IMR-90 (cell line): ENCODE results near the gene SLC35F1. TPM values are rescaled to one million over a fixed set of nuclear protein-coding genes. Genes with fewer than 3 reads are reported as not detected.

ENCODE experiments used
- ATAC-seq: fragments of 200-7000 bp; cut with Tn5 transposase; 2 replicates; pipeline ENCODE4 v1.9.1; 2020; ENCODE audit warnings: low read depth, mild to moderate bottlenecking, moderate library complexity
- BruUV-seq: library from RNA; stranded (reverse); fragments of 400-500 nt; replicated peaks from 2 replicates; lab custom pipeline; 2021; lab: Mats Ljungman, UMichigan
- CTCF ChIA-PET: fragments of 300-600 bp; formaldehyde crosslinking; extraction: SDS; loops from one replicate; lab custom pipeline; 2021; ENCODE audit warnings: antibody characterized with exemption; lab: Yijun Ruan, JAX
- POLR2A ChIA-PET: fragments of 300-600 bp; sonication (Branson Sonifier 250); formaldehyde crosslinking; loops from one replicate; lab custom pipeline; 2022; ENCODE audit warnings: antibody characterized with exemption; ENCODE audit not compliant: unreplicated experiment; lab: Charles Lee
- DNase-seq: peaks from one replicate; pipeline ENCODE4 v3.0.0; 2013
- H2AFZ ChIP-seq: replicated peaks from 2 replicates; pipeline ENCODE3; 2013; ENCODE audit warnings: low read length, mild to moderate bottlenecking; ENCODE audit not compliant: poor library complexity
- H2AK5ac ChIP-seq: 2 replicates; pipeline ENCODE4 v1.6.1; 2013; ENCODE audit warnings: low read depth, low read length, inconsistent platforms
- H2AK9ac ChIP-seq: replicated peaks from 2 replicates; pipeline ENCODE3; 2013; ENCODE audit warnings: mild to moderate bottlenecking, low read depth, low read length, moderate library complexity; ENCODE audit not compliant: poor library complexity
- H2BK120ac ChIP-seq: 2 replicates; pipeline ENCODE4 v1.6.1; 2013; ENCODE audit warnings: low read depth, low read length, inconsistent platforms
- H2BK15ac ChIP-seq: 3 replicates; pipeline ENCODE4 v1.6.1; 2013; ENCODE audit warnings: low read depth, low read length, inconsistent platforms
- H2BK20ac ChIP-seq: 2 replicates; pipeline ENCODE4 v1.6.1; 2013; ENCODE audit warnings: low read depth, mild to moderate bottlenecking, inconsistent platforms, low read length, moderate library complexity
- H2BK5ac ChIP-seq: 2 replicates; pipeline ENCODE4 v1.6.1; 2013; ENCODE audit warnings: mild to moderate bottlenecking, low read depth, low read length, inconsistent platforms; ENCODE audit not compliant: poor library complexity, severe bottlenecking
- H3K14ac ChIP-seq: replicated peaks from 2 replicates; pipeline ENCODE4 v1.6.1; 2013; ENCODE audit warnings: low read depth, low read length, inconsistent platforms
- H3K18ac ChIP-seq: 2 replicates; pipeline ENCODE4 v1.6.1; 2013; ENCODE audit warnings: low read depth, low read length, control low read depth
- H3K23ac ChIP-seq: 2 replicates; pipeline ENCODE4 v1.6.1; 2013; ENCODE audit warnings: low read depth, low read length, inconsistent platforms
- H3K27ac ChIP-seq: 2 replicates; pipeline ENCODE4 v1.5.1; 2013; ENCODE audit warnings: mild to moderate bottlenecking, control low read depth, low read length; ENCODE audit not compliant: insufficient read depth
- H3K27me3 ChIP-seq: 2 replicates; pipeline ENCODE4 v1.6.1; 2013; ENCODE audit warnings: low read length; ENCODE audit not compliant: control insufficient read depth, insufficient read depth
- H3K36me3 ChIP-seq: 2 replicates; pipeline ENCODE4 v1.6.1; 2013; ENCODE audit warnings: low read length, mixed read lengths; ENCODE audit not compliant: control insufficient read depth, insufficient read depth
- H3K4ac ChIP-seq: 2 replicates; pipeline ENCODE4 v1.6.1; 2013; ENCODE audit warnings: low read depth, low read length, inconsistent platforms
- H3K4me1 ChIP-seq: 2 replicates; pipeline ENCODE4 v1.6.1; 2013; ENCODE audit warnings: low read length, mixed read lengths; ENCODE audit not compliant: control insufficient read depth, insufficient read depth
- H3K4me2 ChIP-seq: 2 replicates; pipeline ENCODE4 v1.6.1; 2013; ENCODE audit warnings: low read depth, mild to moderate bottlenecking, control low read depth, low read length, moderate library complexity
- H3K4me3 ChIP-seq: 2 replicates; pipeline ENCODE4 v1.5.1; 2013; ENCODE audit warnings: low read depth, mild to moderate bottlenecking, control low read depth, low read length, moderate library complexity; ENCODE audit not compliant: insufficient read depth
- H3K56ac ChIP-seq: 2 replicates; pipeline ENCODE4 v1.6.1; 2013; ENCODE audit warnings: low read length, inconsistent platforms; ENCODE audit not compliant: insufficient read depth; ENCODE audit errors: extremely low read depth
- H3K79me1 ChIP-seq, 2 experiments: 2 replicates each; pipeline ENCODE4 v1.6.1; 2013; ENCODE audit warnings: low read length in 2 of 2, inconsistent platforms in 1 of 2, low read depth in 1 of 2
- H3K9ac ChIP-seq: 2 replicates; pipeline ENCODE4 v1.6.1; 2013; ENCODE audit warnings: low read depth, low read length, control low read depth
- H3K9me1 ChIP-seq: 2 replicates; pipeline ENCODE4 v1.6.1; 2013; ENCODE audit warnings: low read length, inconsistent platforms; ENCODE audit not compliant: insufficient read depth
- H3K9me3 ChIP-seq: 2 replicates; pipeline ENCODE4 v1.6.1; 2013; ENCODE audit warnings: low read length; ENCODE audit not compliant: control insufficient read depth, insufficient read depth
- H4K20me1 ChIP-seq: 2 replicates; pipeline ENCODE4 v1.6.1; 2013; ENCODE audit warnings: low read length, inconsistent platforms; ENCODE audit not compliant: insufficient read depth
- H4K5ac ChIP-seq: 2 replicates; pipeline ENCODE4 v1.6.1; 2013; ENCODE audit warnings: mild to moderate bottlenecking, low read depth, low read length, control low read depth
- H4K8ac ChIP-seq, 2 experiments: 2 replicates each; pipeline ENCODE4 v1.6.1; 2013; ENCODE audit warnings: low read depth in 2 of 2, low read length in 2 of 2, control low read depth in 1 of 2, inconsistent platforms in 1 of 2
- H4K91ac ChIP-seq: 2 replicates; pipeline ENCODE4 v1.6.1; 2013; ENCODE audit warnings: low read depth, low read length, inconsistent platforms; ENCODE audit not compliant: insufficient read depth
- BHLHE40 ChIP-seq: fragments of 150-350 bp; IDR thresholded peaks from 2 replicates; pipeline ENCODE4 v1.6.1; 2016; ENCODE audit warnings: mild to moderate bottlenecking, low read depth, low read length
- CEBPB ChIP-seq: IDR thresholded peaks from 2 replicates; pipeline ENCODE4 v1.6.1; 2012; ENCODE audit warnings: low read depth, low read length, improper control_type of control experiment
- CHD1 ChIP-seq: IDR thresholded peaks from 2 replicates; pipeline ENCODE4 v1.6.1; 2012; ENCODE audit warnings: low read depth, low read length, improper control_type of control experiment
- CTCF ChIP-seq: conservative IDR thresholded peaks from 2 replicates; pipeline ENCODE4 v1.5.1; 2012; ENCODE audit warnings: mild to moderate bottlenecking, low read depth, low read length, improper control_type of control experiment
- FOS ChIP-seq: fragments of 150-350 bp; IDR thresholded peaks from 2 replicates; pipeline ENCODE4 v1.6.1; 2016; ENCODE audit warnings: low read depth, low read length
- NFE2L2 ChIP-seq: fragments of 150-350 bp; IDR thresholded peaks from 2 replicates; pipeline ENCODE4 v1.6.1; 2016; ENCODE audit warnings: low read depth, mild to moderate bottlenecking, low read length
- POLR2A ChIP-seq: IDR thresholded peaks from 2 replicates; pipeline ENCODE4 v1.6.1; 2012; ENCODE audit warnings: mild to moderate bottlenecking, low read depth, low read length
- RAD21 ChIP-seq: IDR thresholded peaks from 2 replicates; pipeline ENCODE4 v1.6.1; 2012; ENCODE audit warnings: low read length, improper control_type of control experiment
- RFX5 ChIP-seq: IDR thresholded peaks from 2 replicates; pipeline ENCODE4 v1.8.0; 2012; ENCODE audit warnings: low read depth, mild to moderate bottlenecking, low read length, moderate library complexity
- SMC3 ChIP-seq: fragments of 150-350 bp; IDR thresholded peaks from 2 replicates; pipeline ENCODE4 v1.6.1; 2016; ENCODE audit warnings: low read depth, mild to moderate bottlenecking, antibody characterized with exemption, low read length, moderate library complexity
- WGBS, 2 experiments: methylation state at CpG; one replicate each; pipeline versions ENCODE4 v1.1.5 to v1.1.7; 2013; ENCODE audit warnings: missing lambda C conversion rate in 2 of 2; ENCODE audit not compliant: insufficient read length in 1 of 2; ENCODE audit errors: extremely low coverage in 2 of 2; 5-methylcytosine and 5-hydroxymethylcytosine counted together
- dilution Hi-C: fragments of 300-500 bp; cut with HindIII; formaldehyde crosslinking; loops from one replicate; pipeline ENCODE4 v1.14.3; 2018; ENCODE audit warnings: low sequenced_read_pairs; ENCODE audit not compliant: unreplicated experiment
- in situ Hi-C: fragments of 300-500 bp; cut with MboI; formaldehyde crosslinking; loops from 3 replicates; pipeline ENCODE4 v1.14.3; 2019; ENCODE audit warnings: low sequenced_read_pairs, inconsistent platforms, mixed read lengths
- intact Hi-C: fragments of 100-400 bp; cut with micrococcal nuclease; formaldehyde crosslinking; loops from 2 replicates; pipeline ENCODE4 v1.10.0; 2022
- polyA plus RNA-seq, 3 experiments: library from polyadenylated mRNA; depleted of rRNA; stranded (reverse); fragments of >200 nt; gene quantifications; 2 replicates each; pipeline ENCODE4 v1.2.3, GENCODE V29; 2012; ENCODE audit warnings: low replicate concordance in 1 of 3
- total RNA-seq: library from RNA; depleted of rRNA; stranded (reverse); fragments of >200 nt; gene quantifications from 2 replicates; pipeline ENCODE4 v1.2.3, GENCODE V29; 2012

The SLC35F1 gene
- total and polyA plus RNA-seq, 2 of the 4 experiments (the other 2 are of a cell fraction) = not detected

GRCh38 chr6:118316796-118317384 lies 409.8 kb downstream of the SLC35F1 start:
- Histone ChIP-seq H2BK120ac (peak overlapping the region; percentile 77), H3K9ac (no peak overlapping the region), H3K4me3 (no peak overlapping the region), H4K8ac (peak overlapping the region in 1 of 2 experiments; percentile 36; a peak in 1 of 4 replicates), H2BK20ac (peak overlapping the region; percentile 58; the same call in 1 of the 2 replicates), H3K36me3 (no peaks in the 10 kb centered on the region), H3K9me1 (peaks cover 5% of the 10 kb centered on the region; the same call in 1 of the 2 replicates), H3K4ac (peak overlapping the region; percentile 53; the same call in 1 of the 2 replicates), H2BK5ac (no peak overlapping the region), H3K9me3 (no peaks in the 10 kb centered on the region), H3K79me1 (no peaks in the 10 kb centered on the region), H3K4me2 (no peak overlapping the region), H3K27me3 (no peaks in the 10 kb centered on the region), H3K56ac (no peak overlapping the region), H3K4me1 (peaks cover 11% of the 10 kb centered on the region), H2AK5ac (no peak overlapping the region), H2AFZ (no peak overlapping the region), H3K27ac (peak overlapping the region; percentile 44; the same call in 1 of the 2 replicates), H3K14ac (no peak overlapping the region), H4K91ac (no peak overlapping the region), H4K5ac (peak overlapping the region; percentile 82; the same call in 1 of the 2 replicates), H4K20me1 (no peaks in the 10 kb centered on the region), H2BK15ac (no peak overlapping the region), H3K23ac (no peak overlapping the region), H2AK9ac (no peak overlapping the region), H3K18ac (peak overlapping the region; percentile 91)
- BruUV-seq = no TSS peak
- in situ Hi-C loops = no loop called here
- no CpG with 5 or more reads among the region's 6 CpGs for WGBS, 2 experiments
- intact Hi-C loops = no loop called here
- no peak for ATAC-seq
- dilution Hi-C loops = no loop called here
- POLR2A ChIA-PET = no interaction called here
- DNase-seq = no peak
- CTCF ChIA-PET = no interaction called here
- no peak for TF ChIP-seq BHLHE40
- no peak for TF ChIP-seq CEBPB
- TF ChIP-seq RFX5 = no peak
- no peak for TF ChIP-seq NFE2L2
- no peak for TF ChIP-seq POLR2A
- no peak for TF ChIP-seq CTCF
- no peak for TF ChIP-seq CHD1
- TF ChIP-seq FOS = no peak
- no peak for TF ChIP-seq SMC3
- TF ChIP-seq RAD21 = no peak
